Right lobe of liver (tissue), 4 donors: ENCODE data around the gene CAMP.

Experiments used
- POLR2A ChIP-seq: fragments of 450-650 bp; IDR thresholded peaks from one replicate; pipeline ENCODE4 v1.6.1; 2017; ENCODE audit warnings: antibody characterized with exemption, mild to moderate bottlenecking
- TF ChIP-seq, protein P1 (sequence below), 4 donors: fragments of 200-600 bp in 3 of 4; fragments of 450-650 bp in 1 of 4; IDR thresholded peaks; one replicate each; pipeline versions ENCODE4 v1.5.1 to v1.8.0; 2016 to 2022; ENCODE audit warnings: antibody characterized with exemption in 4 of 4, mild to moderate bottlenecking in 2 of 4
- donor health status: DM: no; HTN: no; CAD: no.
- donor health status: DM: no; HTN: no; CAD: no.
- donor health status: DM: no; HTN: yes; CAD: no.

DNA sequence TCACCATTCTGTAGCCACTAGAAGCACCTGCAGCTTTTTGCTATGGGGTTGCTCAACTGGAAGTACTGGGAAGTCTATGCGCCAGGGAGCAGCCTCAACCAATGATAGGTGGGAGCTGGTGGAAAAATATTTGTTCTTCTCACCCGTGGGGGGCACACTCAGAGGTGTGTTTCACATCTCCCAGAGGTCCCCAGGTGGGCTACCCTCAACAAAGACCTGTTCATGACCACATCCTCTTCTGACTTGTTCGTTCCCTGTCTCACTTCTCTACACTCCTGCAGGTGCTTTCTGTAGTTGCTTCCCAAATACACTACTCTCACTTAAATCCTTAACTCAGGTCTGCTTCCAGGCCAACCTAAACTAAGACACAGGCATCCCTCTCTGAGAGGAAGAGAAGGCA is 3.6 kb downstream of the CAMP start:
- TF ChIP-seq, protein P1, sequence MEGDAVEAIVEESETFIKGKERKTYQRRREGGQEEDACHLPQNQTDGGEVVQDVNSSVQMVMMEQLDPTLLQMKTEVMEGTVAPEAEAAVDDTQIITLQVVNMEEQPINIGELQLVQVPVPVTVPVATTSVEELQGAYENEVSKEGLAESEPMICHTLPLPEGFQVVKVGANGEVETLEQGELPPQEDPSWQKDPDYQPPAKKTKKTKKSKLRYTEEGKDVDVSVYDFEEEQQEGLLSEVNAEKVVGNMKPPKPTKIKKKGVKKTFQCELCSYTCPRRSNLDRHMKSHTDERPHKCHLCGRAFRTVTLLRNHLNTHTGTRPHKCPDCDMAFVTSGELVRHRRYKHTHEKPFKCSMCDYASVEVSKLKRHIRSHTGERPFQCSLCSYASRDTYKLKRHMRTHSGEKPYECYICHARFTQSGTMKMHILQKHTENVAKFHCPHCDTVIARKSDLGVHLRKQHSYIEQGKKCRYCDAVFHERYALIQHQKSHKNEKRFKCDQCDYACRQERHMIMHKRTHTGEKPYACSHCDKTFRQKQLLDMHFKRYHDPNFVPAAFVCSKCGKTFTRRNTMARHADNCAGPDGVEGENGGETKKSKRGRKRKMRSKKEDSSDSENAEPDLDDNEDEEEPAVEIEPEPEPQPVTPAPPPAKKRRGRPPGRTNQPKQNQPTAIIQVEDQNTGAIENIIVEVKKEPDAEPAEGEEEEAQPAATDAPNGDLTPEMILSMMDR (IDR thresholded peaks at IDR 0.05): no peak
- TF ChIP-seq POLR2A: no peak
